K562 (cell line): ENCODE results near the gene RSAD1. TPM values are rescaled to one million over a fixed set of nuclear protein-coding genes. Genes with fewer than 3 reads are reported as not detected.
A peak's percentile ranks its signal among the peaks of the same experiment; 100 is the strongest.

Experiments used
- CBX3 ChIP-seq, 2 experiments: IDR thresholded peaks; 1 replicate in 1 of 2; 2 replicates in 1 of 2; pipeline ENCODE4 v1.6.1; 2012; ENCODE audit warnings: inconsistent platforms in 2 of 2, low read length in 2 of 2, borderline replicate concordance in 1 of 2, control low read depth in 1 of 2
- CBX5 ChIP-seq: IDR thresholded peaks from 2 replicates; pipeline ENCODE4 v1.6.1; 2014; ENCODE audit warnings: low read depth, borderline replicate concordance
- CUX1 ChIP-seq: fragments of 200-800 bp; sonication (Bioruptor generic); IDR thresholded peaks from 2 replicates; pipeline ENCODE4 v1.6.1; 2016; ENCODE audit warnings: missing genetic modification characterization, missing compliant biosample characterization
- GABPB1 ChIP-seq: sonication (generic); formaldehyde crosslinking; IDR thresholded peaks from 2 replicates; pipeline ENCODE4 v1.8.0; 2022; ENCODE audit warnings: mild to moderate bottlenecking, missing genetic modification reagents
- KLF6 ChIP-seq: fragments of 250-450 bp; sonication (Bioruptor Pico); IDR thresholded peaks from 2 replicates; pipeline ENCODE4 v1.4.0; 2020; ENCODE audit warnings: mild to moderate bottlenecking, moderate library complexity, borderline replicate concordance
- L3MBTL2 ChIP-seq: fragments of 450-650 bp; IDR thresholded peaks from 2 replicates; pipeline ENCODE4 v1.6.1; 2016; ENCODE audit warnings: mild to moderate bottlenecking, moderate library complexity
- NR2C2 ChIP-seq, 2 experiments: fragments of 200-800 bp in 1 of 2; sonication (Bioruptor generic) in 1 of 2; sonication (generic) in 1 of 2; formaldehyde crosslinking in 1 of 2; IDR thresholded peaks; 2 replicates each; pipeline versions ENCODE4 v1.6.1 to v1.8.0; 2016 to 2022; ENCODE audit warnings: mild to moderate bottlenecking in 1 of 2, missing compliant biosample characterization in 1 of 2, missing genetic modification characterization in 1 of 2, missing genetic modification reagents in 1 of 2
- NRF1 ChIP-seq, 2 experiments: fragments of 450-650 bp; IDR thresholded peaks in 1 of 2; conservative IDR thresholded peaks in 1 of 2; 2 replicates each; pipeline ENCODE4 v1.6.1; 2014; ENCODE audit warnings: mild to moderate bottlenecking in 2 of 2
- PHF8 ChIP-seq: fragments of 200-600 bp; sonication (generic); IDR thresholded peaks from 2 replicates; pipeline ENCODE4 v1.6.1; 2012; ENCODE audit warnings: mixed run types, mild to moderate bottlenecking, inconsistent platforms, low read length, moderate library complexity, borderline replicate concordance
- SAFB ChIP-seq: fragments of 200-400 bp; formaldehyde crosslinking; IDR thresholded peaks from 2 replicates; pipeline ENCODE4 v1.6.1; 2017; ENCODE audit warnings: low read depth, low read length, borderline replicate concordance
- SOX6 ChIP-seq: fragments of 450-650 bp; IDR thresholded peaks from 2 replicates; pipeline ENCODE4 v1.6.1; 2014; ENCODE audit warnings: mild to moderate bottlenecking
- STAT5A ChIP-seq: IDR thresholded peaks from 2 replicates; pipeline ENCODE4 v1.6.1; 2012; ENCODE audit warnings: low read length, inconsistent platforms, borderline replicate concordance
- XRCC5 ChIP-seq: fragments of 200-400 bp; formaldehyde crosslinking; IDR thresholded peaks from 2 replicates; pipeline ENCODE4 v1.6.1; 2017; ENCODE audit warnings: low read depth, mild to moderate bottlenecking, low read length
- ZBED1 ChIP-seq: IDR thresholded peaks from 2 replicates; pipeline ENCODE4 v1.6.1; 2014
- polyA plus RNA-seq, 8 experiments: library from polyadenylated mRNA; depleted of rRNA in 4 of 8; stranded (reverse) in 5 of 8; unstranded in 3 of 8; fragments of >200 nt; fragmentation: Nextera tagmentation in 2 of 8; fragmentation: Illumina TruSeq in 1 of 8; extraction: Ambion mirVana in 2 of 8; extraction: Trizol in 1 of 8; gene quantifications; 2 replicates each; pipeline versions ENCODE4 v1.2.1 to v1.2.3, GENCODE V29; 2011 to 2014; ENCODE audit warnings: inconsistent platforms in 1 of 8, missing spikeins in 1 of 8
- total RNA-seq, 7 experiments: library from RNA; depleted of rRNA in 6 of 7; stranded (reverse); fragments of >200 nt in 6 of 7; fragmentation: Illumina TruSeq in 2 of 7; extraction: Trizol in 2 of 7; gene quantifications; 2 replicates each; pipeline versions ENCODE4 v1.2.1 to v1.2.3, GENCODE V29; 2011 to 2021; ENCODE audit warnings: low replicate concordance in 1 of 7
- TF ChIP-seq, protein P1 (sequence below): fragments of 450-650 bp; IDR thresholded peaks from 2 replicates; pipeline ENCODE4 v1.6.1; 2016; ENCODE audit warnings: low read depth, mild to moderate bottlenecking, moderate library complexity
- TF ChIP-seq, protein P2 (sequence below): fragments of 450-650 bp; conservative IDR thresholded peaks from 2 replicates; pipeline ENCODE4 v1.6.1; 2016; ENCODE audit warnings: missing genetic modification characterization, low read depth, mild to moderate bottlenecking, missing compliant biosample characterization, moderate library complexity

Gene RSAD1
- total and polyA plus RNA-seq, 9 of the 15 experiments (the other 6 are each of a cell fraction or from before 2014, with no cell fraction given), result 4.5 to 42.5 (median 26.8) TPM

GRCh38 chr17:50478391-50479381, at the start of gene RSAD1 (continued):
- no peak for TF ChIP-seq CUX1 (CRISPR knock-in tag)
- peak; percentile 95 for TF ChIP-seq L3MBTL2
- peak; percentile 77 for TF ChIP-seq GABPB1 (CRISPR knock-in tag)
- 0 out of 2 replicates have a peak, but pooled peaks have one; percentile 35 for TF ChIP-seq ZBED1
- peak; percentile 11; the same call in 1 of the 2 replicates for TF ChIP-seq STAT5A
- peak; percentile 89 to 90 for TF ChIP-seq NRF1 (conservative IDR thresholded peaks at IDR 0.05 in 1 of 2, IDR thresholded peaks at IDR 0.05 in 1 of 2)
- TF ChIP-seq SOX6, result peak; percentile 76
- TF ChIP-seq, protein P1, sequence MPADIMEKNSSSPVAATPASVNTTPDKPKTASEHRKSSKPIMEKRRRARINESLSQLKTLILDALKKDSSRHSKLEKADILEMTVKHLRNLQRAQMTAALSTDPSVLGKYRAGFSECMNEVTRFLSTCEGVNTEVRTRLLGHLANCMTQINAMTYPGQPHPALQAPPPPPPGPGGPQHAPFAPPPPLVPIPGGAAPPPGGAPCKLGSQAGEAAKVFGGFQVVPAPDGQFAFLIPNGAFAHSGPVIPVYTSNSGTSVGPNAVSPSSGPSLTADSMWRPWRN, result 0 out of 2 replicates have a peak, but pooled peaks have one; percentile 16
- TF ChIP-seq PHF8, result peak; percentile 81
- 0 out of 2 replicates have a peak, but pooled peaks have one; percentile 16 for TF ChIP-seq XRCC5
- peak; percentile 85 for TF ChIP-seq SAFB
- 0 out of 2 replicates have a peak, but pooled peaks have one; percentile 36 for TF ChIP-seq CBX5
- TF ChIP-seq CBX3 (IDR thresholded peaks at IDR 0.05; ENCODE audit: borderline replicate concordance in 1 of 2, low read length in 2 of 2), result peak in 1 of 2 experiments; percentile 12; a peak in 1 of 3 replicates
- 0 out of 2 replicates have a peak, but pooled peaks have one; percentile 16 for TF ChIP-seq KLF6 (CRISPR knock-in tag)
- TF ChIP-seq NR2C2 (CRISPR knock-in tag; IDR thresholded peaks at IDR 0.05), result peak; percentile 53; the same call in 1 of the 2 replicates
- peak; percentile 93 for TF ChIP-seq NR2C2 (tag; IDR thresholded peaks at IDR 0.05)
- TF ChIP-seq, protein P2, sequence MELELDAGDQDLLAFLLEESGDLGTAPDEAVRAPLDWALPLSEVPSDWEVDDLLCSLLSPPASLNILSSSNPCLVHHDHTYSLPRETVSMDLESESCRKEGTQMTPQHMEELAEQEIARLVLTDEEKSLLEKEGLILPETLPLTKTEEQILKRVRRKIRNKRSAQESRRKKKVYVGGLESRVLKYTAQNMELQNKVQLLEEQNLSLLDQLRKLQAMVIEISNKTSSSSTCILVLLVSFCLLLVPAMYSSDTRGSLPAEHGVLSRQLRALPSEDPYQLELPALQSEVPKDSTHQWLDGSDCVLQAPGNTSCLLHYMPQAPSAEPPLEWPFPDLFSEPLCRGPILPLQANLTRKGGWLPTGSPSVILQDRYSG (tag), result 0 out of 2 replicates have a peak, but pooled peaks have one; percentile 24
